Memory B cell (primary cell): Measurements from ENCODE around the gene PRICKLE2.

ENCODE experiments used
- ATAC-seq: fragments of 150-1000 bp; cut with Tn5 transposase; 2 replicates; pipeline ENCODE4 v1.10.0; 2021; ENCODE audit warnings: low read depth, mild to moderate bottlenecking, moderate library complexity
- DNase-seq, 2 donors: peaks; one replicate each; pipeline ENCODE4 v3.0.0; 2022; ENCODE audit warnings: low spot score in 2 of 2
- H3K27ac Mint-ChIP-seq: one replicate; pipeline ENCODE4 v1.8.0; 2022; ENCODE audit warnings: mild to moderate bottlenecking, moderate library complexity, mixed read lengths
- H3K27me3 Mint-ChIP-seq: one replicate; pipeline ENCODE4 v1.8.0; 2022; ENCODE audit warnings: mixed read lengths
- H3K36me3 Mint-ChIP-seq: one replicate; pipeline ENCODE4 v1.8.0; 2022; ENCODE audit warnings: mild to moderate bottlenecking, mixed read lengths
- H3K4me1 Mint-ChIP-seq: one replicate; pipeline ENCODE4 v1.8.0; 2022; ENCODE audit warnings: mixed read lengths
- H3K4me3 Mint-ChIP-seq: one replicate; pipeline ENCODE4 v1.8.0; 2022; ENCODE audit warnings: mild to moderate bottlenecking, moderate library complexity, mixed read lengths
- H3K9me3 Mint-ChIP-seq: one replicate; pipeline ENCODE4 v1.8.0; 2022; ENCODE audit warnings: mixed read lengths

Gene PRICKLE2

DNA sequence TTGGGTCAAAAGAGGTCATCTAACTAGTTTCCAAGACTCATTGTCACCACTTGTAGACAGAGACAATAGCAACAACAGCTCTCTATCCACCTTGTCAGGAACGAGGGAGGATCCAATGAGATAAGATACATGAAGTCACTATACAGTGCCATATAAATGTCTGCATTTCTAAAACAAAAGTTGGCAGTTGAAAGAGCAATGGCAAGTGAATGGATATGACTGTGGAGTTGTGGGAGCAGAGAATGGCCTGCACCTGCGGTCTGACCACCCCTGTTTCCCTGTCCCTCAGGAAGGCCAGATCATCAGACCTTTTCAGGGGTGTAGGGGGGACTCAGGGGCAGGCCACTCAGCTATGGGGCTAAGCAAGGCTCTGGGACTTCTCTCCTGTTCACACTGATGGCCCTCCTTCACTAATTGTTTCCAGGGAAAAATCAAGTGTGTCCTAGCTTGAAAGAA is 161.3 kb downstream of the PRICKLE2 start:
- H3K27me3 Mint-ChIP-seq = peaks cover 8% of the 10 kb centered on the region
- no peak for ATAC-seq
- H3K9me3 Mint-ChIP-seq = peaks cover 1% of the 10 kb centered on the region
- H3K4me3 Mint-ChIP-seq = no peak overlapping the region
- peaks cover 3% of the 10 kb centered on the region for H3K4me1 Mint-ChIP-seq
- no peak for DNase-seq
- no peak overlapping the region for H3K27ac Mint-ChIP-seq
- H3K36me3 Mint-ChIP-seq = peaks cover 1% of the 10 kb centered on the region

DNA sequence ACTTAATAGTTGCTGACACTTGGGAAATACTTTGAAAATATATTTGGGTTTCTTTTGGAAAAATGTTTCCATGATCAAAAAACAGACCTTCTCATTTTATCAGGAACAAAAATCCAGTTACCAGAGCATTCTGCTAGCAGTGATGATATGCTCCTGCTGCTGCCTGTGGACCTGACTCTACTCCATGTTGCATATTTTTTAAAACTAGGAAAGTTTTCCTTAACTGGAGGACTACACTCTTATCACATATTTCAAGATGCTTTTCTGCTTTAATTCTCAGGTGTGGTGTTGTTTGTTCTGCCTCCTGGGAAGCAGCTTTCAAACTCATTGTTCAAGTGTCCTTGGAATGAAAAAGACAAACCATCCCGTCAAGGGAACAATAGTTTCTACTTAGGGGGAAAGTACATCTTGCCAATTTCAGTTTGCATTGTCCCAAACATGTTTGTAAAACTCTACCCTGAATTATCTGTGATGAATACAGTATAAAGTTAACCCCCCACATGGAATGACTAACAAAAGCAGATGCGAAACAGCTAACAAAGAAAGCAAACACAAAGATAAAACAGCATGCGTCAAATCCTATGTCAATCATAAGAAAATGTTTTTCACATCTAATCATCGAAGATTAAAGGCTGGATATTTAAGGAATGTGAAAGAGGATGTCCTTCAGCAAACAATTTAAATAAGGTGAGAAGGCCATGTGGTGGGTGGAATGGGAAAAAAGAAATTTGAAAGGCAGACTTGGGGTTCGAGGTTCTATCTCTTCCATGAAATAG is 161.9 kb downstream of the PRICKLE2 start:
- H3K27me3 Mint-ChIP-seq = peaks cover 8% of the 10 kb centered on the region
- peaks cover 1% of the 10 kb centered on the region for H3K9me3 Mint-ChIP-seq
- H3K4me3 Mint-ChIP-seq = no peak overlapping the region
- ATAC-seq = no peak
- H3K4me1 Mint-ChIP-seq = peaks cover 3% of the 10 kb centered on the region
- peaks cover 1% of the 10 kb centered on the region for H3K36me3 Mint-ChIP-seq
- no peak overlapping the region for H3K27ac Mint-ChIP-seq
- no peak for DNase-seq

DNA sequence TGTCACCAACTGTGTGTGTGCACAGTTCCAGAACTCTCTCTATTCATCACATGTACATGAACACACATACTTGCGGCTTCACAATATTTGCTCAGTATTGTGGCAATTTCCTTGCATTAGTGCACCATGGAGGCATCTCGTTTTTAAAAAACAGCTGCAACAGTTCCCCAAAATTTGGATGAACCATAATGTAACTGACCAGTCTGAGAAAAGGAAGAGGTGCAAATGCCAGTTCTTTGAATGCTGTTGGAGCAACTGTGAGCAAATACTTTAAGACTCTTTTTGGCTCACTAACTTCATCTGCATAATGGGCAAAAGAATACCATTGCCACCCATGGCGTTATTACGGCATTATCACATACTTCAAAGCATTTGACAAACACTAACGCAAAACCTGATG is 163.6 kb downstream of the PRICKLE2 start:
- H3K36me3 Mint-ChIP-seq = peaks cover 1% of the 10 kb centered on the region
- DNase-seq = no peak
- peaks cover 14% of the 10 kb centered on the region for H3K27me3 Mint-ChIP-seq
- H3K4me1 Mint-ChIP-seq = peaks cover 5% of the 10 kb centered on the region
- no peak for ATAC-seq
- H3K4me3 Mint-ChIP-seq = no peak overlapping the region
- no peak overlapping the region for H3K27ac Mint-ChIP-seq
- H3K9me3 Mint-ChIP-seq = peaks cover 1% of the 10 kb centered on the region

DNA sequence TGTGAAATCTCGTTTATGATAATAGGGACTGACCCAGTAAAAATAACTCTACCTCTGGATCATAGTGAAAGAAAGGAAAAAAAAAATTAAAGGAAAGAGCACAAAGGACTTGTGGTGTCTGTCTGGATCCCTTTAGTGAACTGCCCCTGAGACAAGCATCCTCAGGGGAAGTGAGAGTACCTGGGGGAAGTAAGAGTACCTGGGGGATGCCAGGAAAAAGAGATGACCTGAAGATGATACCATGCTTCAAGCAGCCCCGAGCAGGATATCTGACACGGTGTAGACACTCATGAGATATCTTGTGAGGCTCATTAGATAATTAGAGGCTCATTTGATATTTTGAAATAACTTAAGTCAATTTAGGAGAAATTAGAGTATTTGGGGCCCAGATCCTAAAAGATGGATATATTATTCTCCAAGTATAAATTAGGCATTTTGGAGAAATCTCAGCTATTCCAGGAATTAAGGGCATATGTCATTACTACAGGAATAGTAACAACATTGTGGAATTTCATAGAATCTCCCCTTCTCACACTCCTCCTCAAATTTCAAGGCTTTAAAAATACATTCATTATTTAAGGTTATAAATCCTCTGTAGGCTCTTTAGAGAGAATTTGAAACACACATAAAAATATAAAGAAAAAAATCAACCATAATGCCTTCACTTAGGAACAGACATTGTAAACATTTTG is 165.6 kb downstream of the PRICKLE2 start:
- Mint-ChIP-seq H3K27me3 (peaks cover 18% of the 10 kb centered on the region), H3K4me1 (peaks cover 5% of the 10 kb centered on the region), H3K4me3 (no peak overlapping the region), H3K36me3 (no peaks in the 10 kb centered on the region), H3K9me3 (no peaks in the 10 kb centered on the region), H3K27ac (no peak overlapping the region)
- ATAC-seq = peak; percentile 27
- no peak for DNase-seq

DNA sequence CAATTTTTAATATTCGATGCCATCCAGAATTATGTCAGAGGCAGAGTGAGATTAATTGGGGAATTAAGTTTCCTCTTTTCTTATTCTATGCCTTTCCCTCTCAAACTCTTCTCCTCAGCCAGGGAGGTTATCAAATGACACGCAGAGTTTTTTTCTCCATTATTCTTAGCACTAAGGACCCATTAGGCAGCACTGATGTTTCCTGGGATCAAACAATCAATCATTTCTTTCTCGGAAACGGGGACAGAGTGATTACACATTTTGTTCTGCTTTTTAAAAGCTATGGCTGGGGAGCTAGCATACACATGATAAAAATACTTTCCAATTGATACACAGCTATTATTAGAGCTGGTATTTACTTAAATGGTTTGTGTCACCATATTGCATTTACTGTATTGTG is 166.7 kb downstream of the PRICKLE2 start:
- H3K4me1 Mint-ChIP-seq = peaks cover 5% of the 10 kb centered on the region
- no peak overlapping the region for H3K27ac Mint-ChIP-seq
- DNase-seq (no peak), ATAC-seq (no peak)
- peaks cover 15% of the 10 kb centered on the region for H3K27me3 Mint-ChIP-seq
- no peaks in the 10 kb centered on the region for H3K9me3 Mint-ChIP-seq
- H3K4me3 Mint-ChIP-seq = no peak overlapping the region
- no peaks in the 10 kb centered on the region for H3K36me3 Mint-ChIP-seq

DNA sequence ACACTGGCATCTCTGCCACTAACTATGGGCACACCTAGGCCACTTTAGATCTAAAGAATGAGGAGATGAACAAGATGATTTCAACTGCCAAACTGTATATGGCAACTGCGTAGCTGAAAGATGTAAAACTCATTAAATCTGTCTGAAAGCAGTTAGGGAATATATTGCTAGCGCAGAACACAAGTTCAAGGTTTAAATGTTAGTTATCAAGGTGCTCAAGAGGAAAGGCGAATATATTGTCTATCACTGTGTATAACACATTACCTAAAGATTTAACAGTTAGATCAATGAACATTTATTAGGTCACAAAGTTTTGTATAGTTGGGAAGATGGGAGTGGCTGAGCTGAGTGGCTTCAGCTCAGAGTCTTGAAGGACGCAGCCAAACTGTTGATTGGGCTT is 168.0 kb downstream of the PRICKLE2 start:
- no peaks in the 10 kb centered on the region for H3K9me3 Mint-ChIP-seq
- peaks cover 5% of the 10 kb centered on the region for H3K4me1 Mint-ChIP-seq
- H3K27ac Mint-ChIP-seq = no peak overlapping the region
- no peaks in the 10 kb centered on the region for H3K36me3 Mint-ChIP-seq
- no peak overlapping the region for H3K4me3 Mint-ChIP-seq
- peaks cover 15% of the 10 kb centered on the region for H3K27me3 Mint-ChIP-seq
- ATAC-seq (no peak), DNase-seq (no peak)

DNA sequence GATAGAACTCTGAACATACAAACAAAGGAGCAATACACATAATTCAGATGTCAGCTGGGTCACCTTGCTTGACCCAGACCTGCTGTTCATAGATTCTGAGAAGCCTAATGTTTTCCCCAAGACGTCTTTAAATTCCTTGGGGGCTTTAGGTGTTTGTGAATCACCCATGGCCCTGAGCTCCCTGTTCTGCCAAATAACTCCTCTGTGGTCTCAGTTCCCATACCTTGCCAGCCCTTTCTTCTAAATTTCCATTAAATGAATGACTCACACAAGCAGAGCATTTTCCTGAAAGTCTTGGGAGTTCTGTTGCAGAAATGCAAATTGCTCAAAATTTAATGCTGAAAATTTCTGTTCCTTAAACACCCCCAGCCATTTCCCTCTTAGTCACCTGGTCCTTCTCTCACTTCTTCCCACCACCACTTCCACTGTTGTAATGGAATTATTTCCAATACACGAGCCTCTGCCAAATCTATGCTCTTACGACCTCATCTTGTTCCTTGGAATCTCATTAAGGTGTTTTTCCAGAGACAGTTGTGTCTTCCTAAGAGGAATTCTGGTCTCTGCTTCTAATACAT is 168.6 kb downstream of the PRICKLE2 start:
- no peak overlapping the region for H3K4me3 Mint-ChIP-seq
- H3K9me3 Mint-ChIP-seq = no peaks in the 10 kb centered on the region
- H3K27me3 Mint-ChIP-seq = peaks cover 15% of the 10 kb centered on the region
- no peaks in the 10 kb centered on the region for H3K36me3 Mint-ChIP-seq
- no peak overlapping the region for H3K27ac Mint-ChIP-seq
- ATAC-seq (no peak), DNase-seq (no peak)
- peaks cover 5% of the 10 kb centered on the region for H3K4me1 Mint-ChIP-seq

DNA sequence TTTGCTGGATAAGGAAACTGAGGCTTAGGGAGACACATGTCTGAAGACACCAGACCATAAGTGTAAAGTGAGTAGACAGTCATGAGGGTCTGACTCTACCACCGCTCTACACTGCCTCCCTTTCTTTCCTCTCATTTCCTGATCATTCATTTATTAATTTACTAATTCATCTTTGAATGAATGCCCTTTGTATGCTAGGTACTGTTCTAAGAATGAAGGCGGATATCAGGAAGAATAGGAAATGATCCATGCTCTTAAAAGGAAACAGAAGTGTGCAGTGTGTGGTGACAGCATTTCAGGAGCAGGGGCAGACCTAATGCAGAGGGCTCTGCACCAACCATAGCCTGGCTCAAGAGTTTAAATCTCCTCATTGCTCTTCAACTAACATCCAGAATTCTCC is 170.2 kb downstream of the PRICKLE2 start:
- peaks cover 15% of the 10 kb centered on the region for H3K27me3 Mint-ChIP-seq

DNA sequence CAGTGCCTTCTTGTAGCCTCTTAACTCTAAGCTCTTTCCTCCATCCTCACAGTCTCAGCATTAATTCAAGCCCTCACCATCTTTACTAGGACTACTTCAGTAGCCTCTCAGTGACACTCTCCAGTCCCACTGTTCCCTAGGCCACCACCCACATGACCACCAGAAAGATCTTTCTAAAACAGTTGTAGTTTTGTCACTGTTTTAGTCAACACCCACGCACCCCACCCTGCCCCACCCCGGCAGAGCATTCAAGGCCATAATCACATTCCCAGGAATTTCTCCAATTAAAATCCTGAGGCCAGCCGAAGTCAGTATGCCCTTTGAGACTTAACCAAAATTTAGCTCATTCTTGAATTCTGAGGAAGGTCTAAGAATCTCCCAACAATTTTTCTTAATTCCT is 170.8 kb downstream of the PRICKLE2 start:
- no peaks in the 10 kb centered on the region for H3K36me3 Mint-ChIP-seq
- H3K4me3 Mint-ChIP-seq = no peak overlapping the region
- H3K27me3 Mint-ChIP-seq = peaks cover 15% of the 10 kb centered on the region
- no peaks in the 10 kb centered on the region for H3K9me3 Mint-ChIP-seq
- ATAC-seq (no peak), DNase-seq (no peak)
- no peak overlapping the region for H3K27ac Mint-ChIP-seq
- peaks cover 9% of the 10 kb centered on the region for H3K4me1 Mint-ChIP-seq

More for the DNA sequence above, 170.2 kb downstream of the PRICKLE2 start:
- H3K27ac Mint-ChIP-seq = no peak overlapping the region
- ATAC-seq (no peak), DNase-seq (no peak)
- H3K9me3 Mint-ChIP-seq = no peaks in the 10 kb centered on the region
- no peak overlapping the region for H3K4me3 Mint-ChIP-seq
- peaks cover 9% of the 10 kb centered on the region for H3K4me1 Mint-ChIP-seq
- no peaks in the 10 kb centered on the region for H3K36me3 Mint-ChIP-seq

DNA sequence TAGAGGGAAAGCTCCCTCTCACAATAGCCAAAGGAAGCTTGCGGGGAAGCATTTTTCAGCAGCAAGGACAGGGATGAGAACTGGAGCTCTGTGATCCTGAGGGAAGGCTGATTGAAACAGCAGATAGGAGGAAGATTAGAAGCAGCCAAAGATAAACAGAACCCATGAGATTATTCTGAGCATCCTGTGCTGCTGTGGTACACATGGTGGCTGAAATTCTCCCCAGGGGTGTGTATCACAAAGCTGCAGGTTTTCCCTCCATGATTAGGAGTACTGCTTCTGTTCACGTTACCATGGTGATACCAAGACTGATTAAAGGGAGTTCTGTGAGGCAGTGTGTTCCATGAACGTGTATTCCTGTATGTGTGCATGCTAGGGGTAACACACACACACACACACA is 171.7 kb downstream of the PRICKLE2 start:
- Mint-ChIP-seq H3K27me3 (peaks cover 12% of the 10 kb centered on the region), H3K9me3 (no peaks in the 10 kb centered on the region), H3K36me3 (no peaks in the 10 kb centered on the region), H3K27ac (no peak overlapping the region), H3K4me3 (no peak overlapping the region), H3K4me1 (peaks cover 9% of the 10 kb centered on the region)
- DNase-seq = no peak
- no peak for ATAC-seq

DNA sequence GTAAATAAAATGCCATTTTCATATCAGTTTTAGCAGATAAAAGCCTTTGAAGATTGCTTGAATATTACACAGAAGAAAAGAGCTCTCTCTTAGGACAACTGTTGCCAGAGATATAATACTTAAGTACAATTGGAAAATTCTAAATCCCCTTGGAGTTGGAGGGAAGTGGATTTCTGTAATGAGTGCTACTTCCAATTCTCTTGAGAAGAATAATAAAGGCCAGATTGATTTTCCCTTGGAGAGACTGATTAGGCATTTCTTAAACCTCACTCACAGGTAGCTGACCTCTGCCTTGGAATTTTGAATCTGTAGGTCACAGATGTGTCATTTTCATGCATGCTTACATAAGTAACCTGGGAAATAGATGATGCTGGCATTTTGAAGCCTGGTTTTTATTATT is 172.1 kb downstream of the PRICKLE2 start:
- ATAC-seq = no peak
- Mint-ChIP-seq H3K27me3 (peaks cover 12% of the 10 kb centered on the region), H3K27ac (no peak overlapping the region)

DNA sequence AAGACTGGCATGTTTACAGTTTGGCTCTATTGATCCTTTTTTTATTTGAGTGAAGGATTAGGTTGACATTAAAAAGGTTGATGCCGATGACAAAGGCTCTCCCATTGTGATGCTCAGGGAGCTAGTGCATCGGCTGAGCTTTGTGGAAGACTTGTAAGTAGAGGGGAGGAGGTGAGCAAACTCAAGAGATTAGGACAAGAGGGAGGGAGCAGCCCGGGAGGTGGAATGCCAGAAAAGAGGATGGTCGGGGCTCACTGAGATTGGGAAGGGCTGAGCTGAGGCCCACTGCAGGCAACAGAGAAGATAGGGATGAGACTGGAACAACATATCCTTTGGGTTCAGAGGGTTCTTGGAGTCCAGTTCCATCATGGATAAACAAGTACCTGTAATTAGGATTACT is 175.4 kb downstream of the PRICKLE2 start:
- no peak overlapping the region for H3K27ac Mint-ChIP-seq
- no peaks in the 10 kb centered on the region for H3K9me3 Mint-ChIP-seq
- no peaks in the 10 kb centered on the region for H3K36me3 Mint-ChIP-seq
- DNase-seq = no peak
- H3K4me3 Mint-ChIP-seq = no peak overlapping the region
- peaks cover 2% of the 10 kb centered on the region for H3K27me3 Mint-ChIP-seq
- H3K4me1 Mint-ChIP-seq = peaks cover 7% of the 10 kb centered on the region
- ATAC-seq = no peak

More for the DNA sequence above, 172.1 kb downstream of the PRICKLE2 start:
- Mint-ChIP-seq H3K9me3 (no peaks in the 10 kb centered on the region), H3K4me3 (no peak overlapping the region), H3K36me3 (no peaks in the 10 kb centered on the region), H3K4me1 (peaks cover 9% of the 10 kb centered on the region)
- no peak for DNase-seq

DNA sequence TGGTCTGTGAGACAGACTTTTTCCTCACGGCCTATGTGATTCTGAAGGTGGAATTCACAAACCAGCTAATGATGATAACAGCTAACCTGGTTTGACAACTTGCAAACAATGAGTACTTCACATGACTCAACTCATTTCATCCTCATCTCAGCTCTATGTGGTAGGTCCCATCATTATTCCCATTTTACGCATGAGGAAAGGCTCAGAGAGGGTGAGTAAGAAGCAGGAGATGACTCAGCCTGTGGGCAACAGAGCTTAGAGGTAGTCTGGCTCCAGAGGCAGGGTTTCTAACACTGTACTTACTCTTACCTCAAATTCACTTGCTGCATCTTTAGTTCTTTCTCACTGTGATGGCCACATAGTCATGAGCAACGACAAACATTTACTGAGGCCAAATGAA is 176.1 kb downstream of the PRICKLE2 start:
- Mint-ChIP-seq H3K9me3 (no peaks in the 10 kb centered on the region), H3K36me3 (no peaks in the 10 kb centered on the region), H3K4me3 (no peak overlapping the region), H3K27me3 (peaks cover 2% of the 10 kb centered on the region), H3K4me1 (peaks cover 7% of the 10 kb centered on the region), H3K27ac (no peak overlapping the region)
- DNase-seq (no peak), ATAC-seq (no peak)

DNA sequence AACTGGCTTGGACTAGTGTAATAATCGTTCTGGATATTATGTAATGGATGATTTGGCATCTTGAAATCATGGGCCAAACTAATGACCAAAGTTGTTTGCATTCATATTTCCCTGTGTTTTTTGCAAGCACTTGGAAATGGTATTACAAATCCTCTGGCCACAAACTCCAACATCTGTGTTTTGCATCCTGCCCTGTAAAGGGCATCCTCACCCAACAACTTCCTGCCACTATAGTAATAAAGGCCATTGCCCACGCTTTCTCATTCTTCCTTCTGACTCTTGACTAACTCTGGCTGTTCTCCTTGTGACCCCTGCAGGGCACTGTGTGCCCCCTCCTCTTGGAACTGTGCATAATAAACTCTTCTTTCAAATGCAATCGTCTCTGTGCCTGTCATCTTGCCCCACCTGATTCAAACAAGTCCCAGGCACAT is 176.6 kb downstream of the PRICKLE2 start:
- Mint-ChIP-seq H3K36me3 (no peaks in the 10 kb centered on the region), H3K9me3 (no peaks in the 10 kb centered on the region), H3K27ac (no peak overlapping the region), H3K4me1 (peaks cover 7% of the 10 kb centered on the region), H3K27me3 (peaks cover 2% of the 10 kb centered on the region), H3K4me3 (no peak overlapping the region)
- DNase-seq (no peak), ATAC-seq (no peak)
